HEK293 (cell line): ENCODE data around the gene EDEM1.
"Not testable (repeated sequence)": the region's sequence is repeated elsewhere in the genome, so short reads cannot be mapped to it uniquely, and the experiment has no call there.

Source experiments
- CTCF ChIA-PET: fragments of 350-600 bp; formaldehyde crosslinking; extraction: SDS; loops from one replicate; lab custom pipeline; 2021; ENCODE audit warnings: antibody characterized with exemption; lab: Yijun Ruan, JAX
- POLR2A ChIA-PET: fragments of 300-600 bp; formaldehyde crosslinking; extraction: SDS; loops from one replicate; lab custom pipeline; 2020; ENCODE audit warnings: antibody characterized with exemption, inconsistent platforms; lab: Yijun Ruan, JAX
- H3K27ac ChIP-seq: fragments of 200-500 bp; sonication (Bioruptor generic); 2 replicates; pipeline ENCODE4 v1.5.1; 2014; ENCODE audit warnings: low read depth, low read length, control low read depth, inconsistent platforms; ENCODE audit errors: extremely low read depth
- H3K36me3 ChIP-seq, 2 experiments: fragments of 200-500 bp in 1 of 2; sonication (Bioruptor generic) in 1 of 2; 1 replicate in 1 of 2; 2 replicates in 1 of 2; pipeline ENCODE4 v1.5.1; 2014 to 2017; ENCODE audit warnings: inconsistent platforms in 2 of 2, low read length in 2 of 2; ENCODE audit not compliant: control insufficient read depth in 2 of 2, insufficient read depth in 1 of 2
- H3K4me1 ChIP-seq: fragments of 200-500 bp; sonication (Bioruptor generic); 2 replicates; pipeline ENCODE4 v1.5.1; 2014; ENCODE audit warnings: mild to moderate bottlenecking, low read length, inconsistent platforms; ENCODE audit not compliant: control insufficient read depth, insufficient read depth
- H3K4me3 ChIP-seq: 2 replicates; pipeline ENCODE4 v1.5.1; 2011; ENCODE audit warnings: low read depth, mild to moderate bottlenecking, control low read depth, low read length, moderate library complexity
- H3K9me3 ChIP-seq: fragments of 200-500 bp; sonication (Bioruptor generic); 2 replicates; pipeline ENCODE4 v1.5.1; 2014; ENCODE audit warnings: low read depth, low read length, inconsistent platforms; ENCODE audit not compliant: control insufficient read depth, insufficient read depth
- MZF1 ChIP-seq: fragments of 450-650 bp; formaldehyde crosslinking; IDR thresholded peaks from 2 replicates; pipeline ENCODE4 v1.5.1; 2017; ENCODE audit warnings: missing biosample characterization, missing genetic modification characterization, borderline replicate concordance
- ZNF157 ChIP-seq: fragments of 450-650 bp; formaldehyde crosslinking; IDR thresholded peaks from 2 replicates; pipeline ENCODE4 v1.5.1; 2016; ENCODE audit warnings: missing biosample characterization, missing genetic modification characterization
- ZNF416 ChIP-seq: fragments of 450-650 bp; formaldehyde crosslinking; IDR thresholded peaks from 2 replicates; pipeline ENCODE4 v1.5.1; 2016; ENCODE audit warnings: missing biosample characterization, missing genetic modification characterization
- ZNF501 ChIP-seq: fragments of 450-650 bp; formaldehyde crosslinking; IDR thresholded peaks from 2 replicates; pipeline ENCODE4 v1.5.1; 2016; ENCODE audit warnings: missing biosample characterization, missing genetic modification characterization
- ZNF510 ChIP-seq: fragments of 450-650 bp; formaldehyde crosslinking; IDR thresholded peaks from 2 replicates; pipeline ENCODE4 v1.5.1; 2018; ENCODE audit warnings: mild to moderate bottlenecking, missing genetic modification characterization, missing biosample characterization; ENCODE audit not compliant: insufficient replicate concordance
- ZNF549 ChIP-seq: fragments of 450-650 bp; IDR thresholded peaks from 2 replicates; pipeline ENCODE4 v1.5.1; 2018; ENCODE audit warnings: missing biosample characterization, missing genetic modification characterization, mild to moderate bottlenecking, inconsistent platforms, moderate library complexity
- ZNF792 ChIP-seq: fragments of 450-650 bp; formaldehyde crosslinking; IDR thresholded peaks from 2 replicates; pipeline ENCODE4 v1.5.1; 2016; ENCODE audit warnings: missing biosample characterization, missing genetic modification characterization
- ZXDB ChIP-seq: fragments of 450-650 bp; formaldehyde crosslinking; IDR thresholded peaks from 2 replicates; pipeline ENCODE4 v1.5.1; 2016; ENCODE audit warnings: missing biosample characterization, missing genetic modification characterization
- TF ChIP-seq, protein P1 (sequence below): fragments of 450-650 bp; formaldehyde crosslinking; IDR thresholded peaks from 2 replicates; pipeline ENCODE4 v1.5.1; 2016; ENCODE audit warnings: missing biosample characterization, missing genetic modification characterization, low read depth

EDEM1 gene

GRCh38 chr3:5181469-5182141 is 5.9 kb upstream of the EDEM1 start:
- Histone ChIP-seq H3K36me3 (peaks cover 0 to 65% of the 10 kb centered on the region in 2 experiments; a peak in 1 of 3 replicates), H3K4me1 (no peaks in the 10 kb centered on the region), H3K4me3 (no peak overlapping the region), H3K9me3 (no peaks in the 10 kb centered on the region), H3K27ac (no peak overlapping the region)
- POLR2A ChIA-PET = no interaction called here
- TF ChIP-seq MZF1 (no peak), ZNF792 (tag by site-specific recombination) (no peak), ZNF510 (no peak), ZNF416 (tag by site-specific recombination) (no peak), ZNF157 (no peak)
- TF ChIP-seq, protein P1, sequence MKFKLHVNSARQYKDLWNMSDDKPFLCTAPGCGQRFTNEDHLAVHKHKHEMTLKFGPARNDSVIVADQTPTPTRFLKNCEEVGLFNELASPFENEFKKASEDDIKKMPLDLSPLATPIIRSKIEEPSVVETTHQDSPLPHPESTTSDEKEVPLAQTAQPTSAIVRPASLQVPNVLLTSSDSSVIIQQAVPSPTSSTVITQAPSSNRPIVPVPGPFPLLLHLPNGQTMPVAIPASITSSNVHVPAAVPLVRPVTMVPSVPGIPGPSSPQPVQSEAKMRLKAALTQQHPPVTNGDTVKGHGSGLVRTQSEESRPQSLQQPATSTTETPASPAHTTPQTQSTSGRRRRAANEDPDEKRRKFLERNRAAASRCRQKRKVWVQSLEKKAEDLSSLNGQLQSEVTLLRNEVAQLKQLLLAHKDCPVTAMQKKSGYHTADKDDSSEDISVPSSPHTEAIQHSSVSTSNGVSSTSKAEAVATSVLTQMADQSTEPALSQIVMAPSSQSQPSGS (tag by site-specific recombination) = no peak
- CTCF ChIA-PET = no interaction called here

- POLR2A ChIA-PET, H3K4me1 ChIP-seq, H3K9me3 ChIP-seq, H3K4me3 ChIP-seq, H3K27ac ChIP-seq: not testable (repeated sequence)
- peaks cover 0 to 47% of the 10 kb centered on the region in 2 experiments; a peak in 1 of 3 replicates for H3K36me3 ChIP-seq
- CTCF ChIA-PET = interaction anchor here (0.9 kb wide), 1 partner anchor 201 kb away, joined by 3 read pairs; no protein-coding TSS in a partner anchor
These were observed 3.8 kb upstream of the EDEM1 start for GRCh38 chr3:5183714-5184113.

- POLR2A ChIA-PET = no interaction called here
- Histone ChIP-seq H3K4me3 (no peak overlapping the region), H3K9me3 (no peaks in the 10 kb centered on the region), H3K4me1 (no peaks in the 10 kb centered on the region), H3K36me3 (peaks cover 0 to 39% of the 10 kb centered on the region in 2 experiments; a peak in 1 of 3 replicates), H3K27ac (no peak overlapping the region)
- CTCF ChIA-PET = interaction anchor here (0.9 kb wide), 1 partner anchor 202 kb away, joined by 3 read pairs; no protein-coding TSS in a partner anchor
- TF ChIP-seq ZXDB = no peak
These were observed 3.0 kb upstream of the EDEM1 start for GRCh38 chr3:5184499-5184898.

DNA sequence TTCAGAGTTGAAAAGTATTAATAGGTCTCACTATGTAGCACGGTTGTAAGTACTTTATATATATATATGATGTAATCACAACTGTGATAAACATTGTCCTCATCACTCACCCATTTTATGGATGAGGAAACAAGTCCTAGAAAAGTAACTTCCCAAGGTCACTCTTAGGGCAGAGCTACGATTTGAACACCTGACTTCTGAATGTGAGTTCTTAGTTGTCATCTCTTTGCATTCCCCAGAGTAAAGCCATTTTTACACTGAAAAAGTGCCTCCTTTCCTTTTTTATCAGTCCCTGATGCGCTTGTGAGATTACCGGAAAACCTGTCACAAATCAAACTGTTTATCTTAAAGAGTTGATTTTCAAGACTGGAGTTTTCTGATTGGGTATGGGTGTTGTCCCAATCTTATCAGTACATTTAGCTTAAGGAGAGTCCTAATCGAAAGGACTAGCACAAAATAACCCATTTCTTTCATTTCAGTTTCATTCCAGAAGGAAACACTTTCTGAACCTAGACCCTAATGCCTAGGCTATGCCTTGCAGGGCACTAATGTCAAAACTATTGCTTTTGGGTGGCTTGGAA is 2.3 kb upstream of the EDEM1 start:
- H3K4me3 ChIP-seq = no peak overlapping the region
- H3K36me3 ChIP-seq = peaks cover 0 to 32% of the 10 kb centered on the region in 2 experiments; a peak in 1 of 3 replicates
- CTCF ChIA-PET = no interaction called here
- H3K27ac ChIP-seq = no peak overlapping the region
- POLR2A ChIA-PET = no interaction called here
- TF ChIP-seq, protein P1 (tag by site-specific recombination) = 0 out of 2 replicates have a peak, but pooled peaks have one; percentile 31
- TF ChIP-seq ZNF549 = no peak
- no peak for TF ChIP-seq ZNF501
- no peaks in the 10 kb centered on the region for H3K9me3 ChIP-seq
- no peaks in the 10 kb centered on the region for H3K4me1 ChIP-seq
